ACC112 (cell line): Measurements from ENCODE around the gene LYZL4.

Source experiments
- H2AFZ ChIP-seq: fragments of 200-600 bp; sonication (generic); one replicate; pipeline ENCODE4 v1.6.0; 2017; ENCODE audit warnings: antibody characterized with exemption, low read length; ENCODE audit not compliant: unreplicated experiment
- H3K27ac ChIP-seq: fragments of 200-600 bp; sonication (generic); 2 replicates; pipeline ENCODE4 v1.5.1; 2014; ENCODE audit warnings: low read depth, mild to moderate bottlenecking, antibody characterized with exemption, low read length, moderate library complexity
- H3K27me3 ChIP-seq: fragments of 200-600 bp; sonication (generic); 2 replicates; pipeline ENCODE4 v1.6.1; 2014; ENCODE audit warnings: mild to moderate bottlenecking, antibody characterized with exemption, low read length, moderate library complexity, mixed read lengths; ENCODE audit not compliant: insufficient read depth
- H3K36me3 ChIP-seq: fragments of 200-600 bp; sonication (generic); 2 replicates; pipeline ENCODE4 v1.6.1; 2016; ENCODE audit warnings: mild to moderate bottlenecking, antibody characterized with exemption, low read length, moderate library complexity, mixed read lengths; ENCODE audit not compliant: insufficient read depth
- H3K4me1 ChIP-seq: fragments of 200-600 bp; sonication (generic); one replicate; pipeline ENCODE4 v1.6.1; 2016; ENCODE audit warnings: low read length, mixed read lengths; ENCODE audit not compliant: insufficient read depth, unreplicated experiment, control insufficient read depth
- H3K4me3 ChIP-seq: fragments of 200-600 bp; sonication (generic); 2 replicates; pipeline ENCODE4 v1.5.1; 2014; ENCODE audit warnings: mild to moderate bottlenecking, low read depth, low read length
- H3K79me2 ChIP-seq: fragments of 200-600 bp; sonication (generic); one replicate; pipeline ENCODE4 v1.6.0; 2016; ENCODE audit warnings: low read length; ENCODE audit not compliant: control insufficient read depth, unreplicated experiment, insufficient read depth

LYZL4 gene

GRCh38 chr3:42425736-42426407, 15.5 kb upstream of the LYZL4 start:
- H3K27ac ChIP-seq, result no peak overlapping the region
- H3K27me3 ChIP-seq, result peaks cover 54% of the 10 kb centered on the region
- no peak overlapping the region for H3K4me3 ChIP-seq
- no peak overlapping the region for H2AFZ ChIP-seq
- no peaks in the 10 kb centered on the region for H3K36me3 ChIP-seq
- no peaks in the 10 kb centered on the region for H3K4me1 ChIP-seq
- no peaks in the 10 kb centered on the region for H3K79me2 ChIP-seq

GRCh38 chr3:42424911-42425310, 14.5 kb upstream of the LYZL4 start:
- H3K27ac ChIP-seq, result no peak overlapping the region
- no peak overlapping the region for H2AFZ ChIP-seq
- H3K36me3 ChIP-seq, result no peaks in the 10 kb centered on the region
- H3K27me3 ChIP-seq, result peaks cover 51% of the 10 kb centered on the region
- H3K79me2 ChIP-seq, result no peaks in the 10 kb centered on the region
- H3K4me3 ChIP-seq, result no peak overlapping the region
- H3K4me1 ChIP-seq, result no peaks in the 10 kb centered on the region

GRCh38 chr3:42421818-42422796, 11.7 kb upstream of the LYZL4 start:
- Histone ChIP-seq H3K27ac (no peak overlapping the region), H3K4me1 (no peaks in the 10 kb centered on the region), H3K36me3 (no peaks in the 10 kb centered on the region), H3K79me2 (no peaks in the 10 kb centered on the region), H3K27me3 (peaks cover 57% of the 10 kb centered on the region), H2AFZ (no peak overlapping the region), H3K4me3 (no peak overlapping the region)

- Histone ChIP-seq H3K4me1 (no peaks in the 10 kb centered on the region), H3K27me3 (peaks cover 69% of the 10 kb centered on the region), H3K36me3 (no peaks in the 10 kb centered on the region), H3K79me2 (no peaks in the 10 kb centered on the region), H2AFZ (no peak overlapping the region), H3K4me3 (no peak overlapping the region), H3K27ac (no peak overlapping the region)
Observed at GRCh38 chr3:42419563-42419962, 9.2 kb upstream of the LYZL4 start.

- H3K4me3 ChIP-seq, result no peak overlapping the region
- H3K36me3 ChIP-seq, result no peaks in the 10 kb centered on the region
- no peak overlapping the region for H3K27ac ChIP-seq
- no peak overlapping the region for H2AFZ ChIP-seq
- peaks cover 66% of the 10 kb centered on the region for H3K27me3 ChIP-seq
- no peaks in the 10 kb centered on the region for H3K79me2 ChIP-seq
- no peaks in the 10 kb centered on the region for H3K4me1 ChIP-seq
Observed at GRCh38 chr3:42412526-42413155, 2.2 kb upstream of the LYZL4 start.

- Histone ChIP-seq H3K4me3 (no peak overlapping the region), H3K36me3 (no peaks in the 10 kb centered on the region), H3K27ac (no peak overlapping the region), H2AFZ (no peak overlapping the region), H3K79me2 (no peaks in the 10 kb centered on the region), H3K27me3 (peaks cover 54% of the 10 kb centered on the region), H3K4me1 (no peaks in the 10 kb centered on the region)
Observed at GRCh38 chr3:42411429-42411828, 1.0 kb upstream of the LYZL4 start.

- no peaks in the 10 kb centered on the region for H3K4me1 ChIP-seq
- H3K27ac ChIP-seq, result no peak overlapping the region
- H2AFZ ChIP-seq, result no peak overlapping the region
Observed at GRCh38 chr3:42408156-42408555, 2.3 kb downstream of the LYZL4 start.

GRCh38 chr3:42406727-42407450, 3.5 kb downstream of the LYZL4 start:
- no peaks in the 10 kb centered on the region for H3K36me3 ChIP-seq

More at GRCh38 chr3:42408156-42408555, 2.3 kb downstream of the LYZL4 start:
- H3K27me3 ChIP-seq, result peaks cover 35% of the 10 kb centered on the region
- H3K79me2 ChIP-seq, result no peaks in the 10 kb centered on the region
- H3K36me3 ChIP-seq, result no peaks in the 10 kb centered on the region
- H3K4me3 ChIP-seq, result no peak overlapping the region

GRCh38 chr3:42405857-42406256, 4.6 kb downstream of the LYZL4 start:
- H3K4me3 ChIP-seq, result no peak overlapping the region
- H2AFZ ChIP-seq, result no peak overlapping the region
- H3K36me3 ChIP-seq, result no peaks in the 10 kb centered on the region
- no peaks in the 10 kb centered on the region for H3K79me2 ChIP-seq
- H3K27ac ChIP-seq, result no peak overlapping the region
- peaks cover 19% of the 10 kb centered on the region for H3K27me3 ChIP-seq
- H3K4me1 ChIP-seq, result no peaks in the 10 kb centered on the region

More at GRCh38 chr3:42406727-42407450, 3.5 kb downstream of the LYZL4 start:
- Histone ChIP-seq H3K27ac (no peak overlapping the region), H3K27me3 (peaks cover 28% of the 10 kb centered on the region), H3K79me2 (no peaks in the 10 kb centered on the region), H3K4me3 (no peak overlapping the region), H2AFZ (no peak overlapping the region), H3K4me1 (no peaks in the 10 kb centered on the region)

- Histone ChIP-seq H3K4me3 (no peak overlapping the region), H2AFZ (no peak overlapping the region), H3K27ac (no peak overlapping the region), H3K36me3 (no peaks in the 10 kb centered on the region), H3K4me1 (no peaks in the 10 kb centered on the region), H3K79me2 (no peaks in the 10 kb centered on the region), H3K27me3 (peaks cover 17% of the 10 kb centered on the region; the same call in 1 of the 2 replicates)
Observed at GRCh38 chr3:42403737-42404136, 6.7 kb downstream of the LYZL4 start.
